ENCODE measurements around the gene TRAF4. TPM values are rescaled to one million over a fixed set of nuclear protein-coding genes. Genes with fewer than 3 reads are reported as not detected.

Gene TRAF4, protein sequence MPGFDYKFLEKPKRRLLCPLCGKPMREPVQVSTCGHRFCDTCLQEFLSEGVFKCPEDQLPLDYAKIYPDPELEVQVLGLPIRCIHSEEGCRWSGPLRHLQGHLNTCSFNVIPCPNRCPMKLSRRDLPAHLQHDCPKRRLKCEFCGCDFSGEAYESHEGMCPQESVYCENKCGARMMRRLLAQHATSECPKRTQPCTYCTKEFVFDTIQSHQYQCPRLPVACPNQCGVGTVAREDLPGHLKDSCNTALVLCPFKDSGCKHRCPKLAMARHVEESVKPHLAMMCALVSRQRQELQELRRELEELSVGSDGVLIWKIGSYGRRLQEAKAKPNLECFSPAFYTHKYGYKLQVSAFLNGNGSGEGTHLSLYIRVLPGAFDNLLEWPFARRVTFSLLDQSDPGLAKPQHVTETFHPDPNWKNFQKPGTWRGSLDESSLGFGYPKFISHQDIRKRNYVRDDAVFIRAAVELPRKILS
- total RNA-seq (2014; rRNA removed) (81.5 and 104 TPM in 2 replicates), Bru-seq, nascent RNA (percentile 81 among the genes with signal in this experiment), BruChase-seq, experiment 1, labeled RNA remaining after a 6-hour chase (percentile 92 among the genes with signal in this experiment), BruChase-seq, experiment 2, labeled RNA remaining after a 2-hour chase (percentile 89 among the genes with signal in this experiment)
- long read RNA-seq, transcript TRAF4-201 (7 exons, 2,923 nt): major isoform, 25 of 49 reads
- long read RNA-seq, partial matches to known transcripts: 0 of 49 reads
- long read RNA-seq, other reads (novel, unspliced or antisense): 23 of 49 reads

DNA sequence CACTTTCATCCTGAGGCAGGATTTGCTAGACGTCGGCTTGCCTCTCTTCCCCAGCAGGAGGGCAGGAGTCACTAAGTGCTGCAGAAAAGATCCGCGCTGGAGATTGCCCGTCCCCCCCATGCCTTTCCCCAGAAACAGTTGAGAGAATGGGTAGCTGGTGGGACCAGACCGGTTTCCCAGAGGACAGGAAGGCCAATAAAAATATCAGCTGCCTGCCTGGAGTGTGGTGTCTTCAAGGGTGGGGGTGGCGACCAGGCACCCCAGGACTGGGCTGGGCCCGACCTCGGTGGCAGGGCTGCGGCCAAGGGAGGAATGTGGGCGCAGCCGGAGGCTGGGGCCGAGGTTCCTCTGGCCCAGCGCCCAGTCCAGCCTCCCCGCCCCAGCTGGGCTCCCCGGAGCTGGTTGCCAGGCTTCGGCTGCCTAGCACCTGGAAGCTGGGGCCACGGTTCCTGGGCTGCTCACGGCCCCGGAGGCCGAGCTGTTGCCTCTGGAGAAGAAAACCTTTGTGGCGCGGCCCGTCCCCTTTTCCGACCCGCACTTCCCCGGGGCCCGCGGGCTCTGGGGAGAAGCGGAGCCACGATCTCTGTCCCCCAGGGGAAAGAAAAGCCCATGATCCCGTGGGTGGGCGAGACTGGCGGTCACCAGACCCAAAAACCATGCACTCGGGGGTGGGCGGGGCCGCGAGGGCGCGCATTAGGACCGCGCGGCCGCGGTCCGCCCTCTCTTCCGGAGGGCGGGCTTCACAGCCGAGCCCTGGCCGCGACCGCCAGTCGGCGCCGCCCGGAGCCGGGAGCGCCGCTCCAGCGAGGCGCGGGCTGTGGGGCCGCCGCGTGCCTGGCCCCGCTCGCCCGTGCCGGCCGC, at the start of gene TRAF4:
Gene TRAF4, plus strand, starts transcription at position 769 of the 861 bp plus-strand sequence. CDS start 102 bp downstream, outside the sequence.
- POLR2A ChIA-PET (ENCODE audit: unreplicated experiment): interaction anchor here (1.2 to 1.5 kb wide), 2 partner anchors 15 to 16 kb away, joined by 10 to 51 read pairs; partner anchors contain the start of gene NEK8
- no peaks in the 10 kb centered on the region for H3F3A ChIP-seq (ENCODE audit: low read length, unreplicated experiment)
- H4K20me1 ChIP-seq (ENCODE audit: low read length): peaks cover 18% of the 10 kb centered on the region
- H3K9me2 ChIP-seq (replicated peaks; ENCODE audit: low read length): no peaks in the 10 kb centered on the region
- TF ChIP-seq EZH2 (IDR thresholded peaks at IDR 0.05; ENCODE audit: low read length, unreplicated experiment) (no peak), EZH2phosphoT487 (IDR thresholded peaks at IDR 0.05; ENCODE audit: borderline replicate concordance, low read length) (no peak)
- TF ChIP-seq, protein P1, sequence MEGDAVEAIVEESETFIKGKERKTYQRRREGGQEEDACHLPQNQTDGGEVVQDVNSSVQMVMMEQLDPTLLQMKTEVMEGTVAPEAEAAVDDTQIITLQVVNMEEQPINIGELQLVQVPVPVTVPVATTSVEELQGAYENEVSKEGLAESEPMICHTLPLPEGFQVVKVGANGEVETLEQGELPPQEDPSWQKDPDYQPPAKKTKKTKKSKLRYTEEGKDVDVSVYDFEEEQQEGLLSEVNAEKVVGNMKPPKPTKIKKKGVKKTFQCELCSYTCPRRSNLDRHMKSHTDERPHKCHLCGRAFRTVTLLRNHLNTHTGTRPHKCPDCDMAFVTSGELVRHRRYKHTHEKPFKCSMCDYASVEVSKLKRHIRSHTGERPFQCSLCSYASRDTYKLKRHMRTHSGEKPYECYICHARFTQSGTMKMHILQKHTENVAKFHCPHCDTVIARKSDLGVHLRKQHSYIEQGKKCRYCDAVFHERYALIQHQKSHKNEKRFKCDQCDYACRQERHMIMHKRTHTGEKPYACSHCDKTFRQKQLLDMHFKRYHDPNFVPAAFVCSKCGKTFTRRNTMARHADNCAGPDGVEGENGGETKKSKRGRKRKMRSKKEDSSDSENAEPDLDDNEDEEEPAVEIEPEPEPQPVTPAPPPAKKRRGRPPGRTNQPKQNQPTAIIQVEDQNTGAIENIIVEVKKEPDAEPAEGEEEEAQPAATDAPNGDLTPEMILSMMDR (conservative IDR thresholded peaks at IDR 0.05; ENCODE audit: low read depth, low read length): no peak
- peaks cover 27% of the 10 kb centered on the region for H3K4me1 ChIP-seq (ENCODE audit: insufficient read depth, low read length)
- H2AFZ ChIP-seq (ENCODE audit: low read length): peak within 1 kb of the TSS; percentile 82
- peak within 1 kb of the TSS; percentile 99 for H3K4me2 ChIP-seq (ENCODE audit: low read length)
- intact Hi-C loops (cut with micrococcal nuclease): loop anchor here (1.0 kb wide), 1 partner anchor 16 kb away; no protein-coding TSS in a partner anchor
- H3K9me3 ChIP-seq (ENCODE audit: low read length): no peaks in the 10 kb centered on the region
- TSS peak; percentile 38 for BruUV-seq (replicated peaks)
- peak within 1 kb of the TSS; percentile 89 for H3K4me3 ChIP-seq (ENCODE audit: low read length)
- peaks cover 40% of the 10 kb centered on the region for H3K79me2 ChIP-seq (ENCODE audit: low read length)
- peaks cover 14% of the 10 kb centered on the region for H3K36me3 ChIP-seq (ENCODE audit: low read depth, low read length)
- H3K9ac ChIP-seq (ENCODE audit: low read length): peak within 1 kb of the TSS; percentile 95
- ATAC-seq: peak; percentile 59
- H3K27me3 ChIP-seq (ENCODE audit: low read length): no peaks in the 10 kb centered on the region
- DNase-seq: peak; percentile 80
- peak within 1 kb of the TSS; percentile 99 for H3K27ac ChIP-seq (ENCODE audit: low read length)
- CTCF ChIA-PET: interaction anchor here (0.6 to 1.6 kb wide), 4 partner anchors 15 to 49 kb away, joined by 4 to 14 read pairs (median 10); partner anchors contain the start of genes NEK8 and RPL23A

- no peak overlapping the region for H3K4me2 ChIP-seq (ENCODE audit: low read length)
- intact Hi-C loops (cut with micrococcal nuclease): no loop called here
Measured at GRCh38 chr17:28698253-28698941, 45.4 kb upstream of the TRAF4 start.

More at GRCh38 chr17:28698253-28698941, 45.4 kb upstream of the TRAF4 start:
- BruUV-seq (replicated peaks): no TSS peak
- peaks cover 43% of the 10 kb centered on the region for H3K36me3 ChIP-seq (ENCODE audit: low read depth, low read length)
- TF ChIP-seq EZH2 (IDR thresholded peaks at IDR 0.05; ENCODE audit: low read length, unreplicated experiment): no peak
- TF ChIP-seq EZH2phosphoT487 (IDR thresholded peaks at IDR 0.05; ENCODE audit: borderline replicate concordance, low read length): no peak
- TF ChIP-seq, protein P1 (conservative IDR thresholded peaks at IDR 0.05; ENCODE audit: low read depth, low read length): no peak
- POLR2A ChIA-PET (ENCODE audit: unreplicated experiment): no interaction called here
- no peaks in the 10 kb centered on the region for H3K9me2 ChIP-seq (replicated peaks; ENCODE audit: low read length)
- ATAC-seq (no peak), DNase-seq (no peak)
- H4K20me1 ChIP-seq (ENCODE audit: low read length): no peaks in the 10 kb centered on the region
- H3K4me3 ChIP-seq (ENCODE audit: low read length): no peak overlapping the region
- CTCF ChIA-PET: no interaction called here
- H3K9me3 ChIP-seq (ENCODE audit: low read length): no peaks in the 10 kb centered on the region
- H3K4me1 ChIP-seq (ENCODE audit: insufficient read depth, low read length): no peaks in the 10 kb centered on the region
- H3K9ac ChIP-seq (ENCODE audit: low read length): no peak overlapping the region
- no peaks in the 10 kb centered on the region for H3F3A ChIP-seq (ENCODE audit: low read length, unreplicated experiment)
- no peaks in the 10 kb centered on the region for H3K27me3 ChIP-seq (ENCODE audit: low read length)
- no peak overlapping the region for H3K27ac ChIP-seq (ENCODE audit: low read length)
- H2AFZ ChIP-seq (ENCODE audit: low read length): no peak overlapping the region
- no peaks in the 10 kb centered on the region for H3K79me2 ChIP-seq (ENCODE audit: low read length)

All from PC-3 (cell line).